ENCODE data around the gene HDGFL2.

Gene HDGFL2

GRCh38 chr19:4531562-4532165, 59.6 kb downstream of the HDGFL2 start:
- DNase-seq (ENCODE audit: low read depth, low spot score) = no peak
- in situ Hi-C loops (cut with HindIII; ENCODE audit: low sequenced_read_pairs) = no loop called here
- TF ChIP-seq, protein P1, sequence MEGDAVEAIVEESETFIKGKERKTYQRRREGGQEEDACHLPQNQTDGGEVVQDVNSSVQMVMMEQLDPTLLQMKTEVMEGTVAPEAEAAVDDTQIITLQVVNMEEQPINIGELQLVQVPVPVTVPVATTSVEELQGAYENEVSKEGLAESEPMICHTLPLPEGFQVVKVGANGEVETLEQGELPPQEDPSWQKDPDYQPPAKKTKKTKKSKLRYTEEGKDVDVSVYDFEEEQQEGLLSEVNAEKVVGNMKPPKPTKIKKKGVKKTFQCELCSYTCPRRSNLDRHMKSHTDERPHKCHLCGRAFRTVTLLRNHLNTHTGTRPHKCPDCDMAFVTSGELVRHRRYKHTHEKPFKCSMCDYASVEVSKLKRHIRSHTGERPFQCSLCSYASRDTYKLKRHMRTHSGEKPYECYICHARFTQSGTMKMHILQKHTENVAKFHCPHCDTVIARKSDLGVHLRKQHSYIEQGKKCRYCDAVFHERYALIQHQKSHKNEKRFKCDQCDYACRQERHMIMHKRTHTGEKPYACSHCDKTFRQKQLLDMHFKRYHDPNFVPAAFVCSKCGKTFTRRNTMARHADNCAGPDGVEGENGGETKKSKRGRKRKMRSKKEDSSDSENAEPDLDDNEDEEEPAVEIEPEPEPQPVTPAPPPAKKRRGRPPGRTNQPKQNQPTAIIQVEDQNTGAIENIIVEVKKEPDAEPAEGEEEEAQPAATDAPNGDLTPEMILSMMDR (IDR thresholded peaks at IDR 0.05; ENCODE audit: low read depth, low read length) = no peak
- H3K4me3 ChIP-seq (ENCODE audit: low read depth, low read length) = no peak overlapping the region

- DNase-seq (ENCODE audit: low read depth, low spot score) = no peak
- H3K4me3 ChIP-seq (ENCODE audit: low read depth, low read length) = no peak overlapping the region
- in situ Hi-C loops (cut with HindIII; ENCODE audit: low sequenced_read_pairs) = no loop called here
- TF ChIP-seq, protein P1 (IDR thresholded peaks at IDR 0.05; ENCODE audit: low read depth, low read length) = no peak
Measured at GRCh38 chr19:4533334-4533733, 61.2 kb downstream of the HDGFL2 start.

DNA sequence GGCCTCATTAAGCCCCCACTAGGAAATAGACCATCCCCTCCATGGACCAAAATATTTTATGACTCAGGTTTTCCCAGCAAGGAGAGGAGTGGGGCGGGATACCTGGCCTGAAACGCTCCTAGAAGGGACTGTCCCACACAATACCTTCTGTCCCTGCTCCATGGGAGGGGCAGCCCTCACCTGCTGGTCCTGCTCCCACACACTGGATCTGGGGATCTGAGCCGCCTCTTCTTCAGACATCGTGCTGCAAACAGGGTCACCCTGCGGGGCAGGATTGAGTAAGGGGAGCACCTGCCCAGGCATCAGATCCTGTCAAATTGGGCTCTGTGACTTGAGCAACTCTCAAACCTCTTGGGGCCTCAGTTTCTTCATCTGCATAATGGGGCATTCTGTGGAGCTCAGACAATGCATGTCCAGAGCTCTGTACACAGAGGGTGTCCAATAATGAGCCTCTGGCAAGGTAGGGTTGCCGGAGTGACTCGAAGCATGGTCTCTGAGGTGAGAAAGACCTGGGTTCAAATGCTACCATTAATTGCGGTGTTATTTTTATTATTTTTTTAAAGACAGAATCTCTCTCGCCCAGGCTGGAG, 61.8 kb downstream of the HDGFL2 start:
- in situ Hi-C loops (cut with HindIII; ENCODE audit: low sequenced_read_pairs) = no loop called here
- TF ChIP-seq, protein P1 (IDR thresholded peaks at IDR 0.05; ENCODE audit: low read depth, low read length) = no peak
- no peak for DNase-seq (ENCODE audit: low read depth, low spot score)
- no peak overlapping the region for H3K4me3 ChIP-seq (ENCODE audit: low read depth, low read length)

DNA sequence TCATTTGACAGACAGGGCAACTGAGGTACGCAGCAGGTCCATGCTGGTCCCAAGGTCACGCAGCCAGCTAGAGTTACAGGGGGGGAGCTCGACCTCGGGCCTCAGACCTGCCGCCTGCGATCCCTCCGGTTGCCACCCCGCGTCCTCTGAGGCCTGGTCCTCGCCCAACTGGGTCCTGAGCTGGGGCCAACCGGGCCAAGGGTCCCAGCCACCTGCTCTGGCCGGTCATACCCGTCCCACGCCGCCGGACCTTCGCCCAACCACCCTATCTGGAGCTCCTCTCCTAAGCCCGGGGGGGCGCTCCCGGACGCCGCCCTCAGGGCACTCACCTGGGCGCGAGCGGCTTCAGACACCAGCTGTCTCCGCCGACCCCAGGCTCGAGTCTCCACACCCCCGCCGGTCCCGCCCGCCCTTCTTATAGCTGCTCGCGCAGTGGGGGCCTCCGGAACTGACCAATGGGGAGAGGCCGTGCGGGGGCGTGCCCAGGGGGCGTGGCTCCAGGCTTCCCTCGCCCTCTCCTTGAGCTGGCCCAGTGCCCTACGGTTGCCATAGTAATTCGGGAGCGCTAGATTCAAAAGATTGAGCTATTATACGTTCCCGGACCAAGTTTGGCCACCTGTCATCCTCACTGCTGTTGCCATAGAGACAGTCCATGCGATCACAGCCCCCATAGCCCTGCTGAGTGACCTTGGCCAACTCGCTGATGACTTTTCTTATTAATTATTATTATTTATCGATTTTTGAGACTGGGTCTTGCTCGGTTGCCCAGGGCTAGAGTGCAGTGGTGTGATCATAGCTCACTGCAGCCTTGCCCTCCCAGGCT, 63.0 kb downstream of the HDGFL2 start, which contains the start of gene PLIN5:
Gene PLIN5, minus strand, starts transcription at position 389 of the 823 bp plus-strand sequence. CDS start 1,150 bp downstream, outside the sequence.
- H3K4me3 ChIP-seq (ENCODE audit: low read depth, low read length) = no peak within 1 kb of the TSS
- TF ChIP-seq, protein P1 (IDR thresholded peaks at IDR 0.05; ENCODE audit: low read depth, low read length) = no peak
- DNase-seq (ENCODE audit: low read depth, low spot score) = peak; percentile 19
- in situ Hi-C loops (cut with HindIII; ENCODE audit: low sequenced_read_pairs) = no loop called here

DNA sequence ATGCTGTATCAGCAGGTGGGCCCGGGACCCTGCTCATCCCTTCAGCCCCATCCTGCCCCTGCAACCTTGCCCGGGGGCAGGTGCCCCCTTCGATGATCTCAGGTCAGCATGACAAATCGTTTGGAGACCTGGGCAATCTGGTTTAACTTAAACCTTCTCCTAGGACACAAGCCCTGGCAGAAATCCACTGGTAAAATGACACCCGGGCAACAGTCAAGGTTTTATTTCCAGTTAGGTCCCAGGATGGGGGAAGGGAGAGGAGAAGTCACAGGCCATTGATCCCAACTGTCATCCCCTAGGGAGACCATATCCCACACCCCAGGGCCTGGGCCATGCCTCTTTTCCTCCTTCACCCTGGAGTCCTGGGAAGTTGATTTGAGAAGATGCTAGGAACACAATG, 64.7 kb downstream of the HDGFL2 start:
- TF ChIP-seq, protein P1 (IDR thresholded peaks at IDR 0.05; ENCODE audit: low read depth, low read length) = no peak
- in situ Hi-C loops (cut with HindIII; ENCODE audit: low sequenced_read_pairs) = no loop called here
- no peak overlapping the region for H3K4me3 ChIP-seq (ENCODE audit: low read depth, low read length)
- no peak for DNase-seq (ENCODE audit: low read depth, low spot score)

GRCh38 chr19:4537953-4538600, 66.0 kb downstream of the HDGFL2 start:
- TF ChIP-seq, protein P1 (IDR thresholded peaks at IDR 0.05; ENCODE audit: low read depth, low read length) = no peak
- DNase-seq (ENCODE audit: low read depth, low spot score) = no peak
- in situ Hi-C loops (cut with HindIII; ENCODE audit: low sequenced_read_pairs) = no loop called here
- H3K4me3 ChIP-seq (ENCODE audit: low read depth, low read length) = no peak overlapping the region

Measured in astrocyte of the spinal cord (primary cell).